Keratinocyte (primary cell): Measurements from ENCODE around the gene DEPDC7. TPM values are rescaled to one million over a fixed set of nuclear protein-coding genes. Genes with fewer than 3 reads are reported as not detected.

Source experiments
- DNase-seq: peaks from one replicate; pipeline ENCODE4 v3.0.0-alpha.2; 2011; ENCODE audit warnings: low read depth, missing footprints, low spot score
- FAIRE-seq: peaks from 2 replicates; lab custom pipeline; 2011; peaks lifted over from hg19 to GRCh38; lab: Jason Lieb, UNC
- H2AFZ ChIP-seq: 2 replicates; pipeline ENCODE4 v1.6.0; 2012; ENCODE audit warnings: low read length, control low read depth, inconsistent platforms; ENCODE audit not compliant: control insufficient read depth
- H3K27ac ChIP-seq: 2 replicates; pipeline ENCODE4 v1.5.1; 2011; ENCODE audit warnings: low read length; ENCODE audit not compliant: control insufficient read depth, insufficient read depth
- H3K27me3 ChIP-seq: 3 replicates; pipeline ENCODE4 v1.6.0; 2011; ENCODE audit warnings: low read length; ENCODE audit not compliant: control insufficient read depth, insufficient read depth; ENCODE audit errors: extremely low read depth
- H3K36me3 ChIP-seq, 2 experiments: 2 replicates in 1 of 2; 3 replicates in 1 of 2; pipeline ENCODE4 v1.5.1; 2011; ENCODE audit warnings: low read length in 2 of 2, mild to moderate bottlenecking in 1 of 2; ENCODE audit not compliant: control insufficient read depth in 2 of 2, insufficient read depth in 2 of 2; ENCODE audit errors: extremely low read depth in 1 of 2
- H3K4me1 ChIP-seq: 3 replicates; pipeline ENCODE4 v1.5.1; 2011; ENCODE audit warnings: low read length; ENCODE audit not compliant: control insufficient read depth, insufficient read depth; ENCODE audit errors: extremely low read depth
- H3K4me2 ChIP-seq: 3 replicates; pipeline ENCODE4 v1.6.0; 2011; ENCODE audit warnings: low read depth, low read length; ENCODE audit not compliant: control insufficient read depth, insufficient read depth; ENCODE audit errors: extremely low read depth
- H3K4me3 ChIP-seq, 3 experiments: fragments of 200-600 bp in 1 of 3; sonication (generic) in 1 of 3; 2 replicates in 2 of 3; 3 replicates in 1 of 3; pipeline ENCODE4 v1.5.1; 2011 to 2016; ENCODE audit warnings: low read length in 3 of 3, mild to moderate bottlenecking in 3 of 3, control low read depth in 2 of 3, inconsistent platforms in 1 of 3, low read depth in 1 of 3, mixed read lengths in 1 of 3, mixed run types in 1 of 3, moderate library complexity in 1 of 3; ENCODE audit not compliant: control insufficient read depth in 2 of 3, insufficient read depth in 2 of 3; ENCODE audit errors: extremely low read depth in 1 of 3
- H3K79me2 ChIP-seq: 2 replicates; pipeline ENCODE4 v1.6.0; 2012; ENCODE audit warnings: low read length; ENCODE audit not compliant: control insufficient read depth, insufficient read depth
- H3K9ac ChIP-seq: 3 replicates; pipeline ENCODE4 v1.6.0; 2011; ENCODE audit warnings: low read length; ENCODE audit not compliant: control insufficient read depth, insufficient read depth; ENCODE audit errors: extremely low read depth
- H3K9me1 ChIP-seq: 3 replicates; pipeline ENCODE4 v1.6.0; 2011; ENCODE audit warnings: low read length; ENCODE audit not compliant: control insufficient read depth, insufficient read depth; ENCODE audit errors: extremely low read depth
- H3K9me3 ChIP-seq: 2 replicates; pipeline ENCODE4 v1.5.1; 2012; ENCODE audit warnings: low read depth, low read length; ENCODE audit not compliant: control insufficient read depth
- H4K20me1 ChIP-seq: 3 replicates; pipeline ENCODE4 v1.6.0; 2011; ENCODE audit warnings: low read length; ENCODE audit not compliant: control insufficient read depth, insufficient read depth; ENCODE audit errors: extremely low read depth
- EZH2 ChIP-seq: IDR thresholded peaks from one replicate; pipeline ENCODE4 v1.6.1; 2012; ENCODE audit warnings: inconsistent platforms, mild to moderate bottlenecking, low read length, moderate library complexity
- dilution Hi-C: fragments of 300-500 bp; cut with MboI; formaldehyde crosslinking; loops from one replicate; pipeline ENCODE4 v1.7.0; 2020; ENCODE audit warnings: low sequenced_read_pairs; ENCODE audit not compliant: extremely low pct_ligation_motif_present
- polyA plus RNA-seq, 5 experiments: library from polyadenylated mRNA; depleted of rRNA in 3 of 5; stranded (reverse) in 3 of 5; stranded (forward) in 1 of 5; unstranded in 1 of 5; fragments of >200 nt; gene quantifications; 1 replicate in 1 of 5; 2 replicates in 3 of 5; 3 replicates in 1 of 5; pipeline versions ENCODE4 v1.2.1 to v1.2.3, GENCODE V29; 2011 to 2012; ENCODE audit warnings: missing spikeins in 2 of 5, low read depth in 1 of 5, low replicate concordance in 1 of 5
- TF ChIP-seq, protein P1 (sequence below), 3 experiments: IDR thresholded peaks in 1 of 3; conservative IDR thresholded peaks in 1 of 3; optimal IDR thresholded peaks in 1 of 3; 2 replicates in 2 of 3; 3 replicates in 1 of 3; pipeline versions ENCODE3 to v1.5.1; 2011; ENCODE audit warnings: low read length in 3 of 3, mild to moderate bottlenecking in 3 of 3, moderate library complexity in 2 of 3, control low read depth in 1 of 3, inconsistent platforms in 1 of 3; ENCODE audit not compliant: insufficient read depth in 2 of 3; ENCODE audit errors: extremely low read depth in 1 of 3

The DEPDC7 gene
- polyA plus RNA-seq, 1 donor (not counting 4 experiments of a cell fraction or from before 2014, with no cell fraction given) = 29.8 TPM

GRCh38 chr11:32972781-32973180 lies 42.9 kb upstream of the DEPDC7 start:
- Histone ChIP-seq H3K27ac (no peak overlapping the region), H3K9me1 (no peaks in the 10 kb centered on the region), H3K36me3 (peaks cover 5 to 13% of the 10 kb centered on the region in 2 experiments), H3K79me2 (no peaks in the 10 kb centered on the region), H3K4me3 (no peak overlapping the region), H3K4me1 (no peaks in the 10 kb centered on the region), H3K9me3 (no peaks in the 10 kb centered on the region), H2AFZ (no peak overlapping the region), H4K20me1 (no peaks in the 10 kb centered on the region), H3K4me2 (no peak overlapping the region), H3K27me3 (no peaks in the 10 kb centered on the region), H3K9ac (no peak overlapping the region)
- FAIRE-seq = no peak
- dilution Hi-C loops = no loop called here
- no peak for DNase-seq
- TF ChIP-seq EZH2 = no peak
- TF ChIP-seq, protein P1, sequence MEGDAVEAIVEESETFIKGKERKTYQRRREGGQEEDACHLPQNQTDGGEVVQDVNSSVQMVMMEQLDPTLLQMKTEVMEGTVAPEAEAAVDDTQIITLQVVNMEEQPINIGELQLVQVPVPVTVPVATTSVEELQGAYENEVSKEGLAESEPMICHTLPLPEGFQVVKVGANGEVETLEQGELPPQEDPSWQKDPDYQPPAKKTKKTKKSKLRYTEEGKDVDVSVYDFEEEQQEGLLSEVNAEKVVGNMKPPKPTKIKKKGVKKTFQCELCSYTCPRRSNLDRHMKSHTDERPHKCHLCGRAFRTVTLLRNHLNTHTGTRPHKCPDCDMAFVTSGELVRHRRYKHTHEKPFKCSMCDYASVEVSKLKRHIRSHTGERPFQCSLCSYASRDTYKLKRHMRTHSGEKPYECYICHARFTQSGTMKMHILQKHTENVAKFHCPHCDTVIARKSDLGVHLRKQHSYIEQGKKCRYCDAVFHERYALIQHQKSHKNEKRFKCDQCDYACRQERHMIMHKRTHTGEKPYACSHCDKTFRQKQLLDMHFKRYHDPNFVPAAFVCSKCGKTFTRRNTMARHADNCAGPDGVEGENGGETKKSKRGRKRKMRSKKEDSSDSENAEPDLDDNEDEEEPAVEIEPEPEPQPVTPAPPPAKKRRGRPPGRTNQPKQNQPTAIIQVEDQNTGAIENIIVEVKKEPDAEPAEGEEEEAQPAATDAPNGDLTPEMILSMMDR (optimal IDR thresholded peaks at IDR 0.05 in 1 of 3, IDR thresholded peaks at IDR 0.05 in 1 of 3, conservative IDR thresholded peaks at IDR 0.05 in 1 of 3; ENCODE audit: extremely low read depth in 1 of 3, insufficient read depth in 2 of 3, low read length in 3 of 3) = no peak

- Histone ChIP-seq H3K4me1 (no peaks in the 10 kb centered on the region), H2AFZ (no peak overlapping the region), H3K9ac (no peak overlapping the region), H4K20me1 (no peaks in the 10 kb centered on the region), H3K4me3 (no peak overlapping the region), H3K36me3 (peaks cover 0 to 2% of the 10 kb centered on the region in 2 experiments), H3K79me2 (no peaks in the 10 kb centered on the region), H3K27me3 (no peaks in the 10 kb centered on the region), H3K9me1 (no peaks in the 10 kb centered on the region), H3K27ac (no peak overlapping the region), H3K9me3 (no peaks in the 10 kb centered on the region), H3K4me2 (no peak overlapping the region)
- FAIRE-seq (no peak), DNase-seq (no peak)
- TF ChIP-seq, protein P1 (optimal IDR thresholded peaks at IDR 0.05 in 1 of 3, IDR thresholded peaks at IDR 0.05 in 1 of 3, conservative IDR thresholded peaks at IDR 0.05 in 1 of 3; ENCODE audit: extremely low read depth in 1 of 3, insufficient read depth in 2 of 3, low read length in 3 of 3) = no peak
- no peak for TF ChIP-seq EZH2
- dilution Hi-C loops = no loop called here
Observed at GRCh38 chr11:32982626-32983025, 33.1 kb upstream of the DEPDC7 start.
